K562 (cell line): Measurements from ENCODE around the gene RNFT2. TPM values are rescaled to one million over a fixed set of nuclear protein-coding genes. Genes with fewer than 3 reads are reported as not detected.

Source experiments
- ATAC-seq: fragments of 200-7000 bp; cut with Tn5 transposase; 3 replicates; pipeline ENCODE4 v1.9.1; 2020; ENCODE audit warnings: moderate library complexity
- BruUV-seq: library from RNA; stranded (reverse); fragments of 400-500 nt; replicated peaks from 2 replicates; lab custom pipeline; 2021; lab: Mats Ljungman, UMichigan
- CTCF ChIA-PET: fragments of 300-600 bp; formaldehyde crosslinking; extraction: SDS; loops from one replicate; lab custom pipeline; 2021; ENCODE audit warnings: low intra/inter-chr PET ratio; lab: Yijun Ruan, JAX
- POLR2A ChIA-PET: fragments of 300-600, 350-650 bp; sonication (Branson Sonifier 250); formaldehyde crosslinking; extraction: SDS; loops from one replicate; lab custom pipeline; 2021; ENCODE audit warnings: antibody characterized with exemption, inconsistent platforms; lab: Yijun Ruan, JAX
- DNase-seq, 4 experiments: peaks; one replicate each; pipeline versions ENCODE4 v3.0.0 to v3.0.0-alpha.2; 2011 to 2018; ENCODE audit warnings: low spot score in 3 of 4, mixed read lengths in 3 of 4; ENCODE audit errors: extremely low read depth in 1 of 4
- FAIRE-seq: peaks from 2 replicates; lab custom pipeline; 2011; peaks lifted over from hg19 to GRCh38; lab: Jason Lieb, UNC
- H2AFZ ChIP-seq: 2 replicates; pipeline ENCODE4 v1.6.0; 2011; ENCODE audit warnings: low read depth, low read length, control low read depth, inconsistent platforms
- H3K27ac ChIP-seq: fragments of 200-600 bp; 3 replicates; pipeline ENCODE4 v1.8.0; 2011; ENCODE audit warnings: low read depth, mild to moderate bottlenecking, control low read depth, inconsistent platforms, low read length, moderate library complexity, mixed read lengths; ENCODE audit errors: extremely low read depth
- H3K27me3 ChIP-seq, 2 experiments: fragments of 300-600 bp in 1 of 2; 2 replicates in 1 of 2; 3 replicates in 1 of 2; pipeline versions ENCODE4 v1.6.0 to v1.8.0; 2011; ENCODE audit warnings: inconsistent platforms in 2 of 2, low read length in 2 of 2, mild to moderate bottlenecking in 1 of 2, mixed read lengths in 1 of 2, moderate library complexity in 1 of 2; ENCODE audit not compliant: control insufficient read depth in 2 of 2, insufficient read depth in 2 of 2
- H3K36me3 ChIP-seq: fragments of 300-600 bp; 3 replicates; pipeline ENCODE4 v1.8.0; 2011; ENCODE audit warnings: mild to moderate bottlenecking, low read length, inconsistent platforms; ENCODE audit not compliant: control insufficient read depth, insufficient read depth
- H3K4me1 ChIP-seq, 2 experiments: fragments of 200-600 bp in 1 of 2; replicated peaks in 1 of 2; 2 replicates in 1 of 2; 3 replicates in 1 of 2; pipeline versions ENCODE4 v1.5.1 to v1.8.0; 2011; ENCODE audit warnings: inconsistent platforms in 2 of 2, low read length in 2 of 2, mild to moderate bottlenecking in 1 of 2, mixed read lengths in 1 of 2, moderate library complexity in 1 of 2; ENCODE audit not compliant: control insufficient read depth in 2 of 2, insufficient read depth in 2 of 2
- H3K4me2 ChIP-seq: 2 replicates; pipeline ENCODE4 v1.6.1; 2011; ENCODE audit warnings: low read length, control low read depth, inconsistent platforms, mixed read lengths; ENCODE audit not compliant: insufficient read depth
- H3K4me3 ChIP-seq: fragments of 200-600 bp; sonication (generic), shearing (Covaris generic); 2 replicates; pipeline ENCODE4 v1.5.1; 2016; ENCODE audit warnings: control low read depth, inconsistent platforms
- H3K79me2 ChIP-seq: fragments of 200-600 bp; 3 replicates; pipeline ENCODE4 v1.8.0; 2011; ENCODE audit warnings: low read length, inconsistent platforms; ENCODE audit not compliant: control insufficient read depth, insufficient read depth
- H3K9ac ChIP-seq, 2 experiments: 2 replicates each; pipeline versions ENCODE4 v1.6.0 to v1.6.1; 2011; ENCODE audit warnings: low read depth in 2 of 2, low read length in 2 of 2, control low read depth in 1 of 2, inconsistent platforms in 1 of 2, mild to moderate bottlenecking in 1 of 2, mixed read lengths in 1 of 2; ENCODE audit not compliant: insufficient read depth in 1 of 2
- H3K9me1 ChIP-seq: one replicate; pipeline ENCODE4 v1.6.0; 2011; ENCODE audit warnings: inconsistent platforms, mild to moderate bottlenecking, low read length, moderate library complexity; ENCODE audit not compliant: control insufficient read depth, insufficient read depth
- H3K9me3 ChIP-seq: replicated peaks from 2 replicates; pipeline ENCODE4 v1.5.1; 2011; ENCODE audit warnings: low read depth, low read length, inconsistent platforms; ENCODE audit not compliant: control insufficient read depth, insufficient read depth
- H4K20me1 ChIP-seq: replicated peaks from 2 replicates; pipeline ENCODE4 v1.6.1; 2011; ENCODE audit warnings: low read length, inconsistent platforms, mixed read lengths; ENCODE audit not compliant: control insufficient read depth, insufficient read depth
- BHLHE40 ChIP-seq: IDR thresholded peaks from 2 replicates; pipeline ENCODE4 v1.6.1; 2011; ENCODE audit warnings: low read length, improper control_type of control experiment
- ETV5 ChIP-seq: sonication (generic); formaldehyde crosslinking; IDR thresholded peaks from 2 replicates; pipeline ENCODE4 v1.4.0; 2020; ENCODE audit warnings: low read depth, mild to moderate bottlenecking, missing genetic modification reagents
- HNRNPLL ChIP-seq: fragments of 200-400 bp; formaldehyde crosslinking; IDR thresholded peaks from 2 replicates; pipeline ENCODE4 v1.6.1; 2017; ENCODE audit warnings: low read length, low read depth, mild to moderate bottlenecking; ENCODE audit not compliant: poor library complexity, severe bottlenecking
- JUND ChIP-seq, 2 experiments: IDR thresholded peaks; 2 replicates in 1 of 2; 3 replicates in 1 of 2; pipeline ENCODE4 v1.6.1; 2011; ENCODE audit warnings: borderline replicate concordance in 2 of 2, low read depth in 2 of 2, low read length in 2 of 2, improper control_type of control experiment in 1 of 2, missing biosample characterization in 1 of 2, missing genetic modification characterization in 1 of 2, missing genetic modification reagents in 1 of 2
- NR2F6 ChIP-seq: fragments of 450-650 bp; formaldehyde crosslinking; IDR thresholded peaks from 2 replicates; pipeline ENCODE4 v1.4.0; 2020; ENCODE audit warnings: mild to moderate bottlenecking
- SUPT5H ChIP-seq: fragments of 450-650 bp; IDR thresholded peaks from 2 replicates; pipeline ENCODE4 v1.6.1; 2016
- ZKSCAN8 ChIP-seq: fragments of 200-800 bp; sonication (Bioruptor generic); IDR thresholded peaks from 2 replicates; pipeline ENCODE4 v1.6.1; 2016; ENCODE audit warnings: missing genetic modification characterization, missing compliant biosample characterization
- WGBS: fragments of 100-300 bp; shearing (Covaris generic); methylation state at CpG from one replicate; pipeline ENCODE4 v1.1.6; 2016; ENCODE audit warnings: low coverage, mixed read lengths; ENCODE audit not compliant: insufficient coverage; ENCODE audit errors: missing lambda C conversion rate; 5-methylcytosine and 5-hydroxymethylcytosine counted together
- in situ Hi-C: fragments of 300-500 bp; cut with MboI; formaldehyde crosslinking; loops from 4 replicates; pipeline ENCODE4 v1.15.0; 2018; ENCODE audit warnings: inconsistent platforms, mixed read lengths
- intact Hi-C: fragments of 100-400 bp; cut with micrococcal nuclease; formaldehyde crosslinking; loops from 2 replicates; pipeline ENCODE4 v1.14.2; 2022
- polyA plus RNA-seq, 8 experiments: library from polyadenylated mRNA; depleted of rRNA in 4 of 8; stranded (reverse) in 5 of 8; unstranded in 3 of 8; fragments of >200 nt; fragmentation: Nextera tagmentation in 2 of 8; fragmentation: Illumina TruSeq in 1 of 8; extraction: Ambion mirVana in 2 of 8; extraction: Trizol in 1 of 8; gene quantifications; 2 replicates each; pipeline versions ENCODE4 v1.2.1 to v1.2.3, GENCODE V29; 2011 to 2014; ENCODE audit warnings: inconsistent platforms in 1 of 8, missing spikeins in 1 of 8
- total RNA-seq, 7 experiments: library from RNA; depleted of rRNA in 6 of 7; stranded (reverse); fragments of >200 nt in 6 of 7; fragmentation: Illumina TruSeq in 2 of 7; extraction: Trizol in 2 of 7; gene quantifications; 2 replicates each; pipeline versions ENCODE4 v1.2.1 to v1.2.3, GENCODE V29; 2011 to 2021; ENCODE audit warnings: low replicate concordance in 1 of 7
- TF ChIP-seq, protein P1 (sequence below): fragments of 250-450 bp; sonication (Bioruptor Pico); IDR thresholded peaks from 2 replicates; pipeline ENCODE4 v1.9.0; 2021; ENCODE audit warnings: mild to moderate bottlenecking, inconsistent platforms
- TF ChIP-seq, protein P2 (sequence below): fragments of 250-450 bp; sonication (Bioruptor Pico); IDR thresholded peaks from 2 replicates; pipeline ENCODE4 v1.4.0; 2020; ENCODE audit warnings: mild to moderate bottlenecking, moderate library complexity, borderline replicate concordance
- TF ChIP-seq, protein P3 (sequence below): fragments of 450-650 bp; IDR thresholded peaks from 2 replicates; pipeline ENCODE4 v1.6.1; 2016; ENCODE audit warnings: low read depth, mild to moderate bottlenecking, moderate library complexity

The RNFT2 gene
- total and polyA plus RNA-seq, 9 of the 15 experiments (the other 6 are each of a cell fraction or from before 2014, with no cell fraction given): 3.6 to 26.3 (median 9.5) TPM

DNA sequence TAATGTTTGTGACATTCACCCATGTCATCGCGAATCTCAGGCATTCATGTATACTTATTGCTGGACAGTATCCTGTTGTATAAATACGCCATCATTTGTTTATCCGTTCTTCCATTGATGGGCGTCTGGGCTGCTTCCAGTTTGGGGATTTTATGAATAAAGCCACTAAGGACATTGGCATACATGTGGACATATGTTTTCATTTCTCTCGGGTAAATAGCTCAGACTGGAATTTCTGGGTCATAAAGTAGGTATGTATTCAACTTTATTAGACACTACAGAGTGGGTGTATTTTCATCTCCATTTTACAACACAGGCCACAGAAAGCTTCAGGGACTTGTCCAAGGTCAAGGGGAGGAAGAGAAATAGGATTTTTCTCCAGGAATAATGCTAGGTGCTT lies 94.2 kb downstream of the RNFT2 start:
- in situ Hi-C loops: no loop called here
- no peaks in the 10 kb centered on the region for H3K9me1 ChIP-seq
- FAIRE-seq (no peak), DNase-seq (no peak), ATAC-seq (no peak)
- no peaks in the 10 kb centered on the region for H3K9me3 ChIP-seq
- H3K36me3 ChIP-seq: peaks cover 6% of the 10 kb centered on the region; the same call in 1 of the 3 replicates
- TF ChIP-seq JUND (IDR thresholded peaks at IDR 0.05; ENCODE audit: borderline replicate concordance, low read depth, low read length) (no peak), JUND (tag; IDR thresholded peaks at IDR 0.05; ENCODE audit: borderline replicate concordance, low read depth, low read length) (no peak)
- no peak overlapping the region for H3K27ac ChIP-seq
- no TSS peak for BruUV-seq
- 51% methylated on average over 6 of the region's 6 CpGs for WGBS
- no peaks in the 10 kb centered on the region for H4K20me1 ChIP-seq
- no peaks in the 10 kb centered on the region for H3K27me3 ChIP-seq
- ChIA-PET POLR2A (no interaction called here), CTCF (no interaction called here)
- intact Hi-C loops: no loop called here
- H2AFZ ChIP-seq: no peak overlapping the region
- no peak overlapping the region for H3K4me2 ChIP-seq
- H3K79me2 ChIP-seq: no peaks in the 10 kb centered on the region
- no peak overlapping the region for H3K9ac ChIP-seq
- H3K4me1 ChIP-seq: no peaks in the 10 kb centered on the region
- H3K4me3 ChIP-seq: no peak overlapping the region

DNA sequence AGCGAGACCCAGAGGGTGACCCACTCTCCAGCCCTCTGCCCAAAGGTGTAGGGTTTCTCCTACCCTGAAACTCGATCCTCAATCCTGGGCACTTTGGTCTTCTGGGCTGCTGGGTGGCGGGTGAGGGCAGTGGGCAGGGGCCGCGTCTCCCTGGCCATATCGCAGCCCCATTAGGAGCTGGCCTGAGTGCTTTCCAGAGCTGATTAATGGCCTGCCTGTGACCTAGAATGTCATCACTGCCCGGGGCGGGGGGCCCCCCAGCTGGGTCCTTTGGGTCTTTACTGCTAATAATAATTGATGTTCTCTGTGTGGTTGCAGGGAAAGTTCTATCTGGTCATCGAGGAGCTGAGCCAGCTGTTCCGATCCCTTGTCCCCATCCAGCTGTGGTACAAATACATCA lies 95.4 kb downstream of the RNFT2 start:
- Histone ChIP-seq H3K4me1 (no peaks in the 10 kb centered on the region), H3K9ac (peak overlapping the region in 1 of 2 experiments; percentile 29; a peak in 2 of 4 replicates), H3K9me1 (no peaks in the 10 kb centered on the region), H4K20me1 (no peaks in the 10 kb centered on the region), H3K4me3 (no peak overlapping the region), H3K27me3 (no peaks in the 10 kb centered on the region), H3K36me3 (peaks cover 6% of the 10 kb centered on the region; the same call in 1 of the 3 replicates), H3K4me2 (no peak overlapping the region), H3K9me3 (no peaks in the 10 kb centered on the region), H3K79me2 (no peaks in the 10 kb centered on the region), H3K27ac (no peak overlapping the region), H2AFZ (no peak overlapping the region)
- FAIRE-seq (no peak), ATAC-seq (no peak), DNase-seq (no peak)
- no TSS peak for BruUV-seq
- 49% methylated on average over 9 of the region's 10 CpGs for WGBS
- CTCF ChIA-PET: no interaction called here
- in situ Hi-C loops: no loop called here
- intact Hi-C loops: no loop called here
- POLR2A ChIA-PET: interaction anchor here (1.1 kb wide), 1 partner anchor 37 kb away, joined by 3 read pairs; no protein-coding TSS in a partner anchor
- TF ChIP-seq BHLHE40 (no peak), HNRNPLL (no peak), ZKSCAN8 (CRISPR knock-in tag) (no peak), NR2F6 (CRISPR knock-in tag) (no peak), SUPT5H (no peak), ETV5 (CRISPR knock-in tag) (no peak)
- TF ChIP-seq, protein P1, sequence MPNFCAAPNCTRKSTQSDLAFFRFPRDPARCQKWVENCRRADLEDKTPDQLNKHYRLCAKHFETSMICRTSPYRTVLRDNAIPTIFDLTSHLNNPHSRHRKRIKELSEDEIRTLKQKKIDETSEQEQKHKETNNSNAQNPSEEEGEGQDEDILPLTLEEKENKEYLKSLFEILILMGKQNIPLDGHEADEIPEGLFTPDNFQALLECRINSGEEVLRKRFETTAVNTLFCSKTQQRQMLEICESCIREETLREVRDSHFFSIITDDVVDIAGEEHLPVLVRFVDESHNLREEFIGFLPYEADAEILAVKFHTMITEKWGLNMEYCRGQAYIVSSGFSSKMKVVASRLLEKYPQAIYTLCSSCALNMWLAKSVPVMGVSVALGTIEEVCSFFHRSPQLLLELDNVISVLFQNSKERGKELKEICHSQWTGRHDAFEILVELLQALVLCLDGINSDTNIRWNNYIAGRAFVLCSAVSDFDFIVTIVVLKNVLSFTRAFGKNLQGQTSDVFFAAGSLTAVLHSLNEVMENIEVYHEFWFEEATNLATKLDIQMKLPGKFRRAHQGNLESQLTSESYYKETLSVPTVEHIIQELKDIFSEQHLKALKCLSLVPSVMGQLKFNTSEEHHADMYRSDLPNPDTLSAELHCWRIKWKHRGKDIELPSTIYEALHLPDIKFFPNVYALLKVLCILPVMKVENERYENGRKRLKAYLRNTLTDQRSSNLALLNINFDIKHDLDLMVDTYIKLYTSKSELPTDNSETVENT: no peak
- TF ChIP-seq, protein P2, sequence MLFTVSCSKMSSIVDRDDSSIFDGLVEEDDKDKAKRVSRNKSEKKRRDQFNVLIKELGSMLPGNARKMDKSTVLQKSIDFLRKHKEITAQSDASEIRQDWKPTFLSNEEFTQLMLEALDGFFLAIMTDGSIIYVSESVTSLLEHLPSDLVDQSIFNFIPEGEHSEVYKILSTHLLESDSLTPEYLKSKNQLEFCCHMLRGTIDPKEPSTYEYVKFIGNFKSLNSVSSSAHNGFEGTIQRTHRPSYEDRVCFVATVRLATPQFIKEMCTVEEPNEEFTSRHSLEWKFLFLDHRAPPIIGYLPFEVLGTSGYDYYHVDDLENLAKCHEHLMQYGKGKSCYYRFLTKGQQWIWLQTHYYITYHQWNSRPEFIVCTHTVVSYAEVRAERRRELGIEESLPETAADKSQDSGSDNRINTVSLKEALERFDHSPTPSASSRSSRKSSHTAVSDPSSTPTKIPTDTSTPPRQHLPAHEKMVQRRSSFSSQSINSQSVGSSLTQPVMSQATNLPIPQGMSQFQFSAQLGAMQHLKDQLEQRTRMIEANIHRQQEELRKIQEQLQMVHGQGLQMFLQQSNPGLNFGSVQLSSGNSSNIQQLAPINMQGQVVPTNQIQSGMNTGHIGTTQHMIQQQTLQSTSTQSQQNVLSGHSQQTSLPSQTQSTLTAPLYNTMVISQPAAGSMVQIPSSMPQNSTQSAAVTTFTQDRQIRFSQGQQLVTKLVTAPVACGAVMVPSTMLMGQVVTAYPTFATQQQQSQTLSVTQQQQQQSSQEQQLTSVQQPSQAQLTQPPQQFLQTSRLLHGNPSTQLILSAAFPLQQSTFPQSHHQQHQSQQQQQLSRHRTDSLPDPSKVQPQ (CRISPR knock-in tag): no peak
- TF ChIP-seq, protein P3, sequence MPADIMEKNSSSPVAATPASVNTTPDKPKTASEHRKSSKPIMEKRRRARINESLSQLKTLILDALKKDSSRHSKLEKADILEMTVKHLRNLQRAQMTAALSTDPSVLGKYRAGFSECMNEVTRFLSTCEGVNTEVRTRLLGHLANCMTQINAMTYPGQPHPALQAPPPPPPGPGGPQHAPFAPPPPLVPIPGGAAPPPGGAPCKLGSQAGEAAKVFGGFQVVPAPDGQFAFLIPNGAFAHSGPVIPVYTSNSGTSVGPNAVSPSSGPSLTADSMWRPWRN: no peak
